UCSD-AML1 (cell line): ENCODE results near the gene CRHR1.
A peak's percentile ranks its signal among the peaks of the same experiment; 100 is the strongest.

ENCODE experiments used
- DNase-seq: peaks from one replicate; lab custom pipeline; 2025; ENCODE audit not compliant: unreplicated experiment; lab: John Stamatoyannopoulos, UW

The CRHR1 gene

DNA sequence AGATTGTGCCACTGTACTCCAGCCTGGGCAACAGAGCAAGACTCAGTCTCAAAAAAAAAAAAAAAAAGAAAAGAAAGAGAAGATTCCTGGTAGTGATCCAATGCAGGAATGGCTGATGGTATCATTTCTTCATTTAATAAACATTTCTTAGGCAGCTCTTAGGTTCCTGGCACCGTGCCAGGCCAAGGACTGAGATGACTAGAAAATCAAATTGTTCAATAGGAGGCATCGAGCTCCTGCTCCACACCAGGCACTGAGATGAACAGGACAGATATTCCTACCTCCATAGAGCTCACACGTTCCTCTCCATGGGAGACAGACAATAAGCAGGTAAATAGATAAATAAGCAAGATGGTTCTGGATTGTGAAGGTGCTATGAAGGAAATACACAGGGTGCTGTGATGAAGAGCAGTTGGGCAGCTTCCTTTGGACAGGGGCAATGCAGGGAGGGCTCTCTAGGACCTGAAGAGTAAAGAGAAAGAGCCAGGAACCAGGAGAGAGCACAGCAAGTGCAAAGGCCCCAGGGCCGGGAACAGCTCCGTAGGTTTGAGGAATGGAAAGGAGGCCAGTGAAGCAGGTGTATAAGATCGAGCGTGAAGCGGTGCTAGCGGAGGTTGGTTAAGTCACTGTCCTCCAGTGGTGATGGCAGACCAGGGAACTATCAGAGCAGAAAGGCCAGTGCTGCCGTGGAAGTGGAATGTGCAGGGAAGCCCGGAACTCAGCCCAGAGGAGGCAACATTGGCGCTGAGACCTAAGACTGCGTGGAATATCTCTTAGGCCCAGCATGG, 26.5 kb upstream of the CRHR1 start:
- DNase-seq, result no peak

DNA sequence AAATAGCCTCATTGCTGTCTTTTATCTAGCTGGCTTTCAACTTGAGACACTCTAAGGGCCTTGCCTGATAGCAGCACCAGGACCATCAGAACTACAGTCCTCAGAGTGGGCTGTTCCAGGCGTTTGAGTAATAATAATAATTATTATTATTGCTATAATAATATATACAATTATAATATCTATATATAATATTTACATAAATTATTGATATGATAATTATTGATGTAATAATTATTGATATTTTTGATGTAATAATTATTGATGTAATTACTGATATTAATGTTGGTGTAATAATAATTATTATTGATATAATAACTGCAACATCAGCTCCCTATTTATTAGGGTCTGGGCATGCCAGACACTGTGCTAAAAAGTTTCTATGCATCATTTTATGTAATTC, 25.6 kb upstream of the CRHR1 start:
- DNase-seq, result no peak

DNA sequence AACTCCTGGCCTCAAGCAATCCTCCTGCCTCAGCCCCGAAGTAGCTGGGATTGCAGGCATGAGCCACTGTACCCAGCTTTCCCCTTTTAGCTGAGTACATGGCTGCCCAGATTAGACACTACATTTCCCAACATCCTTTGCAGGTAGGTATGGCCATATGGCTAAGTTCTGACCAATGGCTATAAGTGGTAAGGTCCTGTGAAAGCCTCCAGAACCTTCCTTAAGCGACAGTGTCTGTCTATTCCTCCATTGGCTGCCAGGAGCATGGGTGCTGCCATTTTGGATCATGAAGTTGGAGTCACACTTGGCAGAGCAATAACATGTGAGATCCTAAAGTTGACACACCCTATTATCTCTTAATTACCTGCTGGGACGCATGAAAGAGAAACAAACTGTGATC, 24.4 kb upstream of the CRHR1 start:
- no peak for DNase-seq

DNA sequence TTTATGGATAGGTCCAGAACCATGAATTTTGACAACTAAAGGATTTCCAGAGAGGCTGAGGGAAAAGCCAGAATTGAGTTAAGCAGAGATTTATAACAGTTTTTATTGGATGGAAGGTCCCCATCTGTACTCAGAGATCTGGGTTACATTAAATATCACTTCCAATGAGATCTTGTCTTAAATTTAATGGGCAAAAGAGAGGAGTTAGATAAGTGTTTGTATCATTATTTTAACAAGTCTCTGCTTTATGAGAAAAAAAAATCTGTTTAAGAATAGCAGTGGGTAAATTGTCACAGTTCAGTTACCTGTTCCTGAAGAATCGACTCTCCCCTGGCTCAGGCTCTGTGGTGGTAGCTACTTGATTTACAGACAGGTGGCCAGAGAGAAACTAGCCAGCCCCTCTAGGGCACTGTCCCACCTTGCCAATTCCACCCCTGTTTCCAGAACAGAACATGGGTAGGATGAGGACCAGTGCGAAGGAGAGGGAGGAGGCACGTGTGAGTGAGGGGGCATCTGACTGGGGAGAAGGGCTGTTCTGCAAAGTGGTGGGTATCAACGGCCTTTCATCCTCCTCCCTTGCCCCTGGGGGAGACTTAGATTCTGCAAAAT, 22.1 kb upstream of the CRHR1 start:
- no peak for DNase-seq

DNA sequence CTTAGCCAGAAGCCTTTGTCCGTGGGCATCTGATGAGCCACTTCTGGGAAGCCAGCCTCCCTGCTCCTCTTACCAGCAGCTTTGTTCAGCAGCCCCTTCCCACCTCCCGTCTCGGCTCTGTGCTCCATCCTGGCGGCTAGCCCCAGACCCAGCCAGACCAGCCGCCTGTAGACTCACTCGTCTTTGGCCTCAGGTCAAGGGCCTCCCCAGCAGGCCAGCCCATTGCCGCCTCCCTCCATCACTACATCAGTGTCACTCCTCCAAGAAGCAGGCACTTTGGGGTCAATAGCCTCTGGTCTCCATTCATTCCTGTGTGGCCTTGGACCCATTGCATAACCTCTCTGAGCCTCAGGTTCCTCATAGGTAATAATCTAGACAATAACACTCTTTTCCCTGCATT, 20.9 kb upstream of the CRHR1 start:
- DNase-seq, result no peak

DNA sequence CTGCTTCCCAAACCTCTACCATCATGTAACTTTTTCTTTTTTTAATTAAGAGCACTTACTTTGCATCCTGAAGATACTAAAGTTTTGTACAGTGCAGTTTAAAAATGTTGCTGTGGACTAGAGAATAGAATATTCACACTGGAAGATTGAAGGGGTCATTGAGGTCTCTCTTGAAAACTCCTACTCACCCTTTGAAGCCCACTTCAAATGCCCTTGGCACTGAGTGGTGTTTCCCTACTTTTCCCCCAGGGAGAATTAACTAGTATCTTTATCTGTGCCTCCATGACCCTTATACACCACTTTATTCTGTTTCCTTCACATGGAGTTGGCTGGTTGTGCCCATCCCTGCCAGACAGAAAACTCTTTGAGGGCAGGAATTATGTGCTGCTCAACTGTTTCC, 19.6 kb upstream of the CRHR1 start:
- no peak for DNase-seq

DNA sequence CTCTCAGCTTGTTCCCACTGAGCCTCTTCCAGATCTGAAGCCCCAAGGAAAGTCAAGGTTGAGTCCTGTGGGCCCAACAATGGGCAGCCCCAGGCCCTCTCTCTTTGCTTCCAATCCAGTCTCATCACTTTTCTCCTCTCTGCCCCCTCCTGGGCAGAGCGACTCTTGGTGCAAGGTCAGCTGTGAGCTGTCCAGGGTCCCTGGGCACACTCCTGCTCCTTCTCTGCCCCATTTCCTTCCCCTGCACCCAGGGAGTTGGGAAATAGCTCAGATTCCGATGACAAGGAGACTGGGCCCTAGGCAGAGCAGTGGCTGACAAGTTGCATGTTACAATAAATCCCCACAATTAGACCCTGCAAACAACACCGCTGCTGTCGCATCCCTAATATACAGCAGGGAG, 16.1 kb upstream of the CRHR1 start:
- DNase-seq, result no peak

DNA sequence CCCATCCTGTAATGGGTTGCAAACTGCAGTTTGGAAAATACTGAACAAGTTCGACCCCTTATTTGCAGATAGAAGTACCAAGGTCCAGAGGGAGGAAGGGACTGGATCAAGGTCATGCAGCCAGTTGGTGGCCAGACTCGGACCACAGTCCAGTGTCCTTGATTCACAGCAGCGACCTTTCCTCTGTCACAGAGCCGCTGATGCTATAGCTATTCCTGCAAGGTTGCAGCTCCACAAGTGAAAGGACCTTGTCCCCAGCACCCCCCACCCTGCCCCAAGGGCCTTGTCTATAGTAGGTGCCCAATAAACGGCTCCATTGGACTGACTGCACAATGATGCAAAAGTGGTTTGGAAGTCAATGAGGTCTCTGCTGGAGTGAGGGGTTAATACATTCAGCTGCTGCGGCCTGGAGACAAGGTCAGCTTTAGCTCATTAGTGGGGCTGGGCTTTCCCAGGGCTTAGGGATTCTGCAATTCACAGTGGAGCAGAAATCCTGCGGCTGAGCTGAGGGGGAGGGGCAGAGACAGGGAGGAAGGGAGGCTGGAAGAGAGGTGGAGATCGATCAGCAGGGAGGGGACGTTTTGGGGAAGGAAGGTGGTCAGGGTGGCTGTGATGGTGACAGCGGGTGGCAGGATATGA, 13.4 kb upstream of the CRHR1 start:
- no peak for DNase-seq

DNA sequence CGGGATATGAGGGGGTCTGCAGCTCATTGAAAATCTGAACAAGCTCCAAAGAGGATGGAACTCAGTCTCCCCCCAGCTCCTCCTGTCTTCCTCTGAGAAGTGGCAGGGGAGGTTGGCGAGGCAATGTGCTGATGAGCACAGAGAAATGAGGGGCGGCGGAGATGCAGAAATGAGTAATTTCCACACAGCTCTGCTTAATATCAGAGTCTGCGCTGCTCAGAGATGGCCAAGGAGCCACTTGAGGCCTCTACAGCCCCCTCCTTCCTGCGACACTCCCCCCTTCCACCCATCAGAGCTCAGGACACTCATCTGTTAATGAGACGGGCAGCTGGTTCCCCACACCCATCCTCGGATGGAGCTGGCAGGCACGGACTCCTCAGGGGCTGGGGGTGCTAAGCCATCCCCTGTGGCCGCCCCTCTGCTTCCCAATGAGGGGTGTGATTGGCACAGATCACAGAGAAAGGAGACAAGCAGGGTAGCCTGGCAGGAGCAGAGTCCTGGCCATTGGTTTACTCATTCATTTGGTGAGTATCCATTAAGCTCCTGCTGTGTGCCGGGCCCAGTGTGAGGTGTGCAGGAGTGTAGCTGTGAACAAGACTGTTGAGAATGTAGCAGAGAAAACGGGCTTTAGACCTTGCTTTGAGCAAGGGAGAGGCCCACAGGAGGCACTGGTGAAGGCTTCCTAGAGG, 12.7 kb upstream of the CRHR1 start:
- no peak for DNase-seq

DNA sequence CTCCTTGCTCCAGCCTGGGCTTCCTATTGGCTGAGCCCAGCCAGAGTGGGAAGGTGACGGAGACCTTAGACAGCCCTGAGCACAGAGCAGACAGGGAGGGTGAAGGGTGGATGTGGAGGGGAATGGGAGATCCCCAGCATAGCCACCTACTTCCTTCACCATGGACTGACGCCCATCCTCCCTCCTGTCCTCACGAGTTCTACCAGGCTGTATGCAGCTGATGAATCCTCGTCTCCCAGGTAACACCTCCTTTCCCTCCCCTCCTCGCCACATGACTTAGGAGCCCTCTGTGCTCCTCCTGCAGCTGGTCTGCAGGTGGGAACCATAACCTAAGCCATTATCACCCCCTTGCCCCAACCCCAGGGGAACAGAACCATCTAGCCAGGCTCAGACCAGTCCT, 9.0 kb upstream of the CRHR1 start:
- DNase-seq, result no peak

DNA sequence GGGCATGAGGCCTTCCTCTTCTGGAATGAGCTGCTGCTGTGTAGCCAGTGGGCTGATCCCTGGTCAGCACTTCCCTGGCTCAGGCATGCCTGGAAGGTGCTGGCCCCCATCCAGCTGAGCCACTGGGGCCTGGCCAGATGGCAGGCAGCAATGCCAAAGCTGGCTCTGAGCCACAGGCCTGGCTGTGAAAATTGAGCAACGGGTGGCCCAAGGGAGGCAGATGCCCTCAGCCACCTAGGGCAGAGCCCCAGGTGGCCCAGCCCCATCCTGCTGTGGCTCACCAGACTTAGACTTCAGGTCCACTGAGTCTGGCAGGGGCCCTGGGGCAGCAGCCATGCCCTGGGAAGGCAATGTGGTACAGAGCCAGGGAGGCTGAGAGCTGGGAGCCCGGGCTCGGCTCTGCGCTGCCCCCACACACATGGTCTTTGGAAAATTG, 8.5 kb upstream of the CRHR1 start:
- DNase-seq, result no peak

DNA sequence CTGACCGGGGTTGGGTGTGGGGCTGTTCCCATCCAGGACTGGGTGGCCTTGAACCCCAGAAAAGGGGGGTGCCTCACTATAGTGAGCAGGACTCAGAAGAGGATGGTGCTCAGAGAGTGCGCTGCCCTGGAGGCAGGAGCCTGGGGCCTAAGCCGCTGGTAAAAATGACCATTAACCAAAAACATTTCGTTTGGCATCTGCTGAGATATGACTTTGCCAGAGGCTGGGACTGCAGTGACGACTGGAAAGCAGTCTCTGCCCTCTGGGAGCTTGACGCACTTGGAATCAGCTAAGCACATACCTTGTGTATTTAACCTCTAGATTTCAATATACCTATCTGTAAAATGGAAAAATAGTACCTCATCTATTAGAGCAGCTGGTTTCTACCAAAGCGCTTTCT, 7.2 kb upstream of the CRHR1 start:
- no peak for DNase-seq

DNA sequence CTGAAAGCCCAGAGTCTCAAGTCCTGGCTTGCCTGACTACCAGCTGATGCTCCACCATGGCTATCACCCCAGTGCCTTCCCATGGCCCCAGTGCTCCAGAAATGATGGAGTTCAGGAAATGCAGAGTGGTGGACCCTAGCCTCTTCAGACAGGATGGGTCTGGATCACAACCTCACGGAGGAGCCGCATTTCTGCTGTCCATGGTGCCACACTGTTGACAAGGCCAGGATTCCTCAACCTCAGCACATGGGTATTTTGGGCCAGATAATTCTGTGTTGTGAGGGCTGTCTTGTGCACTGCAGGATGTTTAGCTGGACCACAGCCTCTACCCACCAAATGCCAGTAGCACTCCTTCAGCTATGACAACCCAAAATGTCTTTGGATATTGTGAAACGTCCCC, 6.7 kb upstream of the CRHR1 start:
- no peak for DNase-seq

DNA sequence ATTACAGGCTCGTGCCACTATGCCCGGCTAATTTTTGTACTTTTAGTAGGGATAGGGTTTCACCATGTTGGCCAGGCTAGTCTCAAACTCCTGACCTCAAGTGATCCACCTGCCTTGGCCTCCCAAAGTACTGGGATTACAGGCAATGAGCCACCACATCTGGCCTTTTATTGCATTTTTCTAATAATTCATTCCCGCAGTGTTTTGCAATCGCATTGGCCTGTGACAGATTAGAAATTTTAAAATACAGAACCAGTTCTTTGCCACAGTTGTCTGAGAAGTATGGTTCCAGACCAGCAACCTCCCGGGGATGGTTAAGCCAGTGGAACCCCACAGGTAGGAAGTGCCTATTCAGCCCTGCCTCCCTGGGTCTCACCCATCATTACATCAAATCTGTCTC, 3.2 kb upstream of the CRHR1 start:
- DNase-seq, result no peak

DNA sequence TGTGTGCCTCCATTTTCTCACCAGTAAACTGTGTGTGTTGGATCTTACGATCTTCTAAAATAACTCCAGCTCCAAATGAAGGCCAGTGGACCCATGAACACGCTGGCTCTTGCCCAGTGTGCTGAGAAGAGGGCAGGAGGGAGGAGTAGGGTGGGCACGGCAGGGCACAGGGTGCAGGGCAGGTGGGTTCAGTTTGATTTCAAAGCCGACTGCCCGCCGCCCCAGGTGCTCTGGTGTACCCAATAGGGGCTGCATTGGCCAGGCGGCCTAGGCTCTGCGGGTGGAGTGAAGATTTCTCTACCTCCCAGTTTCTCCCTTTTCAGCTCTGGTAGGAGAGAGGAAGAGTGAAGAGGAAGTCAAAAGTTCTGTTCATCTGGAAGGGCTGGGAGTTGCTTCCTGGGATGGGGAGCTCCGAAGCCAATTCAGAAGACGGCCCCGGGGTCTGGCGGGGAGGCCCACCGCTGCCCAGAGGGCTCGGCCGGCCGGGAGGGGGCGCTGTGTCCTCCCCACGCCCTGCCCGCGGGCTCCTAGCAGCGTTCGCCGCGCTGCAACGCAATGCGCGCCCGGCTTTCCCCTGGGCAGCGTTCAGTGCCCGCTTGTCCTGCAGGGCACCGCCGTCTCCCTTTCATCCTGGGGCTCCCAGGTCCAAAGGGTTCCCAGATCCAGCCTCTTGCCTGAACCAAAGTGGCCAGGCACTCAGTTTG, 1.1 kb upstream of the CRHR1 start:
- DNase-seq, result no peak

DNA sequence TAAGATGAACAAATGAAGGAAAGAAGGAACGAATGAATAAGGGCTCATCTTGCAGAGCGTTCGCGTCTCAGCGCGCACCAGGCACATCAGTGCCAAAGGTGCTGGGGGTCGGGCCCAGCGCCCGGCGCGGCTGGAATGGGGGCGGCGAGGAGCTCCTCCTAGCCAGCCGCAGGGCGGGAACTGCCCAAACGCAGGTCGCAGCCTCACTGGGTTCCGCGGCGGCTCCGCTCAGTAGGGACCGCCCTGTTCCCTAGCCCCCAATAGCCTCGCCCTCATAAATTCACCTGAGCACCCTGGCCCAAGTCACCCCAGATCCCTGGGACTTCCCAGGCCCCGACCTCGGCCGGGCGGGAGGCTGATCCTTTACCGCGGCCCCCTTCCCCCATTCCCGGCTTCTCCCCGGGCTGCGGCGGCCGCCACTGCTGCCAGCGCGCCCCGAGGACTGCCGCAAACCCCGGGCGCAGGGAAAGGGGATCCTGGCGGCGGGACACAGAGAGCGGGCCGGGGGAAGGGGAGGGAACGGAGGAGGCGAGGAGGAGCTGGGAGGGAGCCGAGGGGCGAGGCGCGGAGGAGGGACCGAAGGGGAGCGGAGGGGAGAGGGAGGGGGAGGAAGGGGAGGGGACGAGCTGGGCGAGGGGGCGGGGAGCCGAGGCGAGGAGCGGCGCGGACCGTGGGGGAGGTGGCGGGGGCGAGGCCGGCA, 377 bp upstream of the CRHR1 start:
- no peak for DNase-seq

DNA sequence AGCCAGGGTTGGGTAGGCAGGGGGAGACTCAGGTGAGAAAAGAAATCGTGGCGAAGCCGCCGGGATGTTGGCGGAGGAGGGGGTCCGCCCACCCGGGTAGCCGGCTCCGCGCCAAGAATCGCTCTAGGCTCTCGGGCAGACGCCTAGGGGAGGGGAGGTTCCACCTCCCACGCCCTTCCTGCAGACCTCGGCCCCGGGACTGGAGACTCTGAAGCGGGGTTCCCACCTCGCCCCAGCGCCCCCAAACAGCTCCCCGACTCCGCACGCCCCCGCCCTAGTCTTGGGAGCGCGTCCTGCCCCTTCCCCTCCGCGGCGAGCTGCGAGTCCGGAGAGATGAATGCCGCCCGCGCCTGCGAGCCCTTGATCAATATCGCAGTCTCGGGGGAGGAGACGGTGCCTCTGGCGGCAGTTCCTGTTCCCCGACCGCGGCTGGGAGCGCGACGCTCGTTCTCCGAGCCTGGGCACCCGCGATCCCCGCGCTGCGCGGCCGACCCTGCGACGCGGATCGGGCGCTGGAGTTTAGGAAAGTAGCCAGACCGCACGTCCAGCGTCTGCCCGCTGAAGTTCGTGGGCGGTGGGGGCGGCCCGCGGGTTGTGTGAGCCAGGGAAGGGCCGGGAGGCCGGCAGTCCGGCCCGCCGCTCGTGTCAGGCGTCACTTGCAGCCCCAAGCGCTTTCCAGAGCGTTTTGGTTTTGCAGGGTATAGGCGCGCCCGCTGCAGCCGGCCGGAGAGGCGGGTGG, 790 bp downstream of the CRHR1 start:
- peak; percentile 32 for DNase-seq

DNA sequence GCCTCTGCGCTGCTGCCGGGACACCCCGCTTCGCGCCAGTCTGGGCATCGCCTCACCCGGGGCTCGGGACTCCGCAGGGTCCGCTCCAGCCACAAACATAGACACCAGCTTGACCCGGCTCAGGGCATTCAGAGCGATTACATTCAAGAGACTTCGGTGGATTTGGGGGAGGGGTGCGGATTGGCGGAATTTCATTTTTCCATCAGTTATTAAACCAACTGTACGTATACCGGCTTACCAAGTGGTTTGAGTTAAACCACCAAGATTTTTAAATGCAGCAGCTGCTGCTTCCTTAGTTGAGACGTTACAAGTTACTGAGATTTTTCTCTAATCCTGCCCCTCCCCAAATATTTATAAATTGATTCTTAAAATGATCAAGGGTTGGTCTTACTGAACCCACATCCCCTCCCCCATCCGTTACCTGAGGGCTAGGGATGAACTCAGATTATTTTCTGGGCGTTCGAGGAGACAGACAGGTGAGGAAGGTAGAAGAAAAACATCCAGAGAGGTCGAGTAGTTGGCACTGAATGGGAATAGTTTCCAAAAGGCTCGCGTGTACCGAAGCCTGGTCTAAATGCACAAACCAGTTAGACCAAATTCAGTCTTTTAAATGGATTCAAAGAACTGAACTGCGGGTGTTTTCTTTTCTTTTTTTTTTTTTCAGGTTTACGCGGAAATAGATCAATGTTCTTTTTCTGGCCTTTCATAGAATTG, 1.5 kb downstream of the CRHR1 start:
- DNase-seq, result no peak

DNA sequence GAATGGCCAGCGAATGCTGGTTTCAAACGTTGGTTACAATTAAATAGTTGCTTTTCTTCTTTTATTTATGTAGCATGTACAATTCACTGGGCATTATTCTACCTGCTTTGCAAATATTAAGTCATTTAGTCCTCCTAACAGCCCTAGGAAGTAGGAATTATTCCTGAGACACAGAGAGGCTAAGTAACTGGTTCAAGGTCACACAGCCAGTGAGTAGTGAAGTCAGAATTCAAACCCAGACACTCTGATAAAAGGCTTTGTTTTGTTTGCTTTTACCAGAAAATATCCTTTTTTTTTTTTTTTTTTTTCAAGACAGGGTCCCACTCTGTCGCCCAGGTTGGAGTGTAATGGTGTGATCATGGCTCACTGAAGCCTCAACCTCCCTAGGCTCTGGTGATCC, 2.2 kb downstream of the CRHR1 start:
- no peak for DNase-seq
